HEK293T (cell line): ENCODE measurements around the gene PHKG2.

Source experiments
- CTCF ChIA-PET: fragments of 350-600 bp; formaldehyde crosslinking; extraction: SDS; loops from one replicate; lab custom pipeline; 2021; ENCODE audit warnings: antibody characterized with exemption, inconsistent platforms; lab: Yijun Ruan, JAX
- POLR2A ChIA-PET: fragments of 350-600 bp; formaldehyde crosslinking; extraction: SDS; loops from one replicate; lab custom pipeline; 2020; ENCODE audit warnings: antibody characterized with exemption, inconsistent platforms; lab: Yijun Ruan, JAX
- DNase-seq: peaks from one replicate; pipeline ENCODE4 v3.0.0; 2012; ENCODE audit warnings: mixed read lengths; ENCODE audit errors: extremely low spot score
- ARNT ChIP-seq: fragments of 450-650 bp; IDR thresholded peaks from 2 replicates; pipeline ENCODE4 v1.6.1; 2017; ENCODE audit warnings: mild to moderate bottlenecking
- BHLHE40 ChIP-seq: fragments of 450-650 bp; IDR thresholded peaks from 2 replicates; pipeline ENCODE4 v1.6.1; 2016; ENCODE audit warnings: mild to moderate bottlenecking, moderate library complexity, borderline replicate concordance
- CTBP1 ChIP-seq: fragments of 450-650 bp; IDR thresholded peaks from 2 replicates; pipeline ENCODE4 v1.6.1; 2016; ENCODE audit warnings: borderline replicate concordance
- ELF4 ChIP-seq: fragments of 450-650 bp; IDR thresholded peaks from 2 replicates; pipeline ENCODE4 v1.6.1; 2017; ENCODE audit warnings: antibody characterized with exemption
- FOXA1 ChIP-seq: fragments of 450-650 bp; IDR thresholded peaks from 2 replicates; pipeline ENCODE4 v1.6.1; 2016; ENCODE audit warnings: mild to moderate bottlenecking
- FOXK2 ChIP-seq: fragments of 450-650 bp; IDR thresholded peaks from 2 replicates; pipeline ENCODE4 v1.6.1; 2016; ENCODE audit warnings: mild to moderate bottlenecking
- FOXM1 ChIP-seq: fragments of 450-650 bp; IDR thresholded peaks from 2 replicates; pipeline ENCODE4 v1.6.1; 2017; ENCODE audit warnings: mild to moderate bottlenecking, borderline replicate concordance
- HDGF ChIP-seq: fragments of 450-650 bp; IDR thresholded peaks from 2 replicates; pipeline ENCODE4 v1.6.1; 2017; ENCODE audit warnings: antibody characterized with exemption, borderline replicate concordance
- L3MBTL2 ChIP-seq: fragments of 450-650 bp; conservative IDR thresholded peaks from 2 replicates; pipeline ENCODE4 v1.6.1; 2016; ENCODE audit warnings: mild to moderate bottlenecking
- LEF1 ChIP-seq: fragments of 450-650 bp; IDR thresholded peaks from 2 replicates; pipeline ENCODE4 v1.6.1; 2017; ENCODE audit warnings: mild to moderate bottlenecking, borderline replicate concordance
- NFRKB ChIP-seq: fragments of 450-650 bp; IDR thresholded peaks from 2 replicates; pipeline ENCODE4 v1.6.1; 2016; ENCODE audit warnings: mild to moderate bottlenecking, moderate library complexity
- SP1 ChIP-seq: fragments of 450-650 bp; IDR thresholded peaks from 2 replicates; pipeline ENCODE4 v1.6.1; 2017
- SUZ12 ChIP-seq: fragments of 450-650 bp; IDR thresholded peaks from 2 replicates; pipeline ENCODE4 v1.6.1; 2016; ENCODE audit warnings: mild to moderate bottlenecking
- TARDBP ChIP-seq: fragments of 450-650 bp; IDR thresholded peaks from 2 replicates; pipeline ENCODE4 v1.6.1; 2016
- ZNF384 ChIP-seq: fragments of 450-650 bp; IDR thresholded peaks from 2 replicates; pipeline ENCODE4 v1.6.1; 2016
- TF ChIP-seq, protein P1 (sequence below): fragments of 450-650 bp; IDR thresholded peaks from 2 replicates; pipeline ENCODE4 v1.6.1; 2016

The PHKG2 gene

DNA sequence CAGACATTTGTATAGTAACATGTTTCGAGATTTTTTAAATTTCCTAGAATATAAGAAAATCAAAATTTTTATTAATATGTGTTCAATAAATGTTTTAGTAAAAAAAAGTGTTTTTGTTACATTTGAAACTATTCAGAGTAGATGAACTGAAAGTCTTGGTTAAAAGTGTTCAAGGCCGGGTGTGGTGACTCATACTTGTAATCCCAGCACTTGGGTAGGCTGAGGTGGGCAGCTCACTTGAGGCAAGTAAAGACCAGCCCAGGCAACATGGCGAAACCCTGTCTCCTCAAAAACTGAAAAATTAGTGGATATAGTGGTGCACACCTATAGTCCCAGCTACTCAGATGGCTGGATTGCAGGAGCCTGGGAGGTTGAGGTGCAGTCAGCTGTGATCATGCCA, 16.8 kb upstream of the PHKG2 start:
- ChIA-PET POLR2A (interaction anchor here (7.5 kb wide), 1 partner anchor 16 kb away, joined by 43 read pairs; the partner anchor contains the start of gene PHKG2), CTCF (no interaction called here)
- TF ChIP-seq L3MBTL2 (no peak), BHLHE40 (no peak), ZNF384 (no peak), FOXM1 (no peak), ARNT (no peak), NFRKB (no peak), TARDBP (no peak), SUZ12 (no peak), FOXK2 (no peak), LEF1 (no peak), HDGF (no peak)
- no peak for DNase-seq

DNA sequence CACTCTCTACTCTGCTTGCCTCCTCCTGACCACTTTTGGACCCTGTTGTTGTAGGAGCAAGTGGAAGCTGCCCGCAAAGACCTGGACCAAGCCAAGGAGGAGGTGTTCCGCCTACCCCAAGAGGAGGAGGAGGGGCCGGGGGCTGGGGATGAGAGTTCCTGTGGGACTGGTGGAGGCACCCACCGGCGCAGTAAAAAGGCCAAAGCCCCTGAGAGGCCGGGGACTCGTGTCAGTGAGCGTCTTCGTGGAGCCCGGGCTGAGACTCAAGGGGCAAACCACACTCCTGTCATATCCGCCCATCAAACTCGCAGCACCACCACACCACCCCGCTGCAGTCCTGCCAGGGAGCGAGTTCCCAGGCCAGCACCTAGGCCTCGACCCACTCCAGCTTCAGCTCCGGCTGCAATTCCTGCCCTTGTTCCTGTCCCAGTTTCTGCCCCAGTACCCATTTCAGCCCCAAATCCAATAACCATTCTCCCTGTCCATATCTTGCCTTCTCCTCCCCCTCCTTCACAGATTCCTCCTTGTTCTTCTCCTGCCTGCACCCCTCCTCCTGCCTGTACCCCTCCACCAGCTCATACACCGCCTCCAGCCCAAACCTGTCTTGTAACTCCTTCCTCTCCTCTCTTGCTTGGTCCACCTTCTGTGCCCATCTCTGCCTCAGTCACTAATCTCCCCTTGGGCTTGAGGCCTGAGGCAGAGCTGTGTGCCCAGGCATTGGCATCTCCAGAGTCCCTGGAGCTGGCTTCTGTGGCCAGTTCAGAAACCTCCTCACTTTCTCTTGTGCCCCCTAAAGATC, 11.0 kb upstream of the PHKG2 start:
- no peak for TF ChIP-seq L3MBTL2
- no peak for TF ChIP-seq FOXA1
- no peak for TF ChIP-seq LEF1
- no peak for DNase-seq
- CTCF ChIA-PET: no interaction called here
- POLR2A ChIA-PET: interaction anchor here (1.0 to 3.5 kb wide), 4 partner anchors 9 to 26 kb away, joined by 3 to 26 read pairs (median 6); partner anchors contain the start of gene PHKG2

DNA sequence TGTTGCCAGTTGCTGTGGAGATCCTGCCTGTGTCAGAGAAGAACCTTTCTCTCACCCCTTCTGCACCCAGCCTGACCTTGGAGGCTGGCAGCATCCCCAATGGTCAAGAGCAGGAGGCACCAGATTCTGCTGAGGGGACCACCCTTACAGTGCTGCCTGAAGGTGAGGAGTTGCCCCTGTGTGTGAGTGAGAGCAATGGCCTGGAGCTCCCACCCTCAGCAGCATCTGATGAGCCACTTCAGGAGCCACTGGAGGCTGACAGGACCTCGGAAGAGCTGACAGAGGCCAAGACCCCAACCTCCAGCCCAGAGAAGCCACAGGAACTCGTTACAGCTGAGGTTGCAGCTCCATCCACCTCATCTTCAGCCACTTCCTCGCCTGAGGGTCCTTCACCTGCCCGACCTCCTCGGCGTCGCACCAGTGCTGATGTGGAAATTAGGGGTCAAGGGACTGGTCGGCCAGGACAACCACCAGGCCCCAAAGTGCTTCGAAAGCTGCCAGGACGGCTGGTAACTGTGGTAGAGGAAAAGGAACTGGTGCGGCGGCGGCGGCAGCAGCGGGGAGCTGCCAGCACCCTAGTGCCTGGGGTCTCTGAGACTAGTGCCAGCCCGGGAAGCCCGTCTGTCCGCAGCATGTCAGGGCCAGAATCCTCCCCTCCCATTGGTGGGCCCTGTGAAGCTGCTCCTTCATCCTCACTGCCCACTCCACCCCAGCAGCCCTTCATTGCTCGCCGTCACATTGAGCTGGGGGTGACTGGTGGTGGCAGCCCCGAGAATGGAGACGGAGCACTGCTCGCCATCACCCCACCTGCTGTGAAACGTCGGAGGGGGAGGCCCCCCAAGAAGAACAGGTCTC, 10.2 kb upstream of the PHKG2 start:
- no peak for DNase-seq
- POLR2A ChIA-PET: interaction anchor here (0.9 to 3.5 kb wide), 4 partner anchors 9 to 14 kb away, joined by 3 to 26 read pairs (median 4); partner anchors contain the start of gene PHKG2
- no peak for TF ChIP-seq TARDBP
- TF ChIP-seq CTBP1: no peak
- no peak for TF ChIP-seq BHLHE40
- TF ChIP-seq L3MBTL2: no peak
- no peak for TF ChIP-seq FOXM1
- TF ChIP-seq ZNF384: no peak
- TF ChIP-seq SUZ12: no peak
- no peak for TF ChIP-seq FOXK2
- no peak for TF ChIP-seq ARNT
- TF ChIP-seq NFRKB: no peak
- TF ChIP-seq LEF1: no peak
- CTCF ChIA-PET: no interaction called here

DNA sequence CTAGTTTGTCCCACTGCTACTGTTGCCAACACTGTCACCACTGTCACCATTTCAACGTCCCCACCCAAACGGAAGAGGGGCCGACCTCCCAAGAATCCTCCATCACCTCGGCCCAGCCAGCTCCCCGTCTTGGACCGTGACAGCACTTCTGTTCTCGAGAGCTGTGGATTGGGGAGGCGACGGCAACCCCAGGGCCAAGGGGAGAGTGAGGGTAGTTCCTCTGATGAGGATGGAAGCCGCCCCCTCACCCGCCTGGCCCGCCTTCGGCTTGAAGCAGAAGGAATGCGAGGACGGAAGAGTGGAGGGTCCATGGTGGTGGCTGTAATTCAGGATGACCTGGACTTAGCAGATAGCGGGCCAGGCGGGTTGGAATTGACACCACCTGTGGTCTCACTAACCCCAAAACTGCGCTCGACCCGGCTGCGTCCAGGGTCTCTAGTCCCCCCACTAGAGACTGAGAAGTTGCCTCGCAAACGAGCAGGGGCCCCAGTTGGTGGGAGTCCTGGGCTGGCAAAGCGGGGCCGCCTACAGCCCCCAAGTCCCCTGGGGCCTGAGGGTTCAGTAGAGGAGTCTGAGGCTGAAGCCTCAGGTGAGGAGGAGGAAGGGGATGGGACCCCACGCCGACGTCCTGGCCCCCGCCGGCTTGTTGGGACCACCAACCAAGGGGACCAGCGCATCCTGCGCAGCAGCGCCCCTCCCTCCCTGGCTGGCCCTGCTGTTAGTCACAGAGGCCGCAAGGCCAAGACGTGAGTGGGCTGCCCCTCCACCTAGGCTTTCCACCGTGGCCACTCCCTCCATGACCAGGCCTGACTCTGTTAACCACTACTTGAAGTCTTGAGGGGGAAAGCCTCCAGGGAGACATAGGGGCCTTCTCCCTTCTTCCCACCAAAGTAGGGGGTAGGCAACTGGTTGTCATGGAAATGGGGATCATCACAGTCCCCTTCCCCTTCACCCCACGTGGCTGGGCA, 9.0 kb upstream of the PHKG2 start:
- POLR2A ChIA-PET: interaction anchor here (0.9 to 3.5 kb wide), 2 partner anchors 8 to 10 kb away, joined by 3 to 26 read pairs; partner anchors contain the start of gene PHKG2
- DNase-seq: no peak
- CTCF ChIA-PET: no interaction called here
- TF ChIP-seq L3MBTL2: no peak
- no peak for TF ChIP-seq ZNF384
- TF ChIP-seq SUZ12: no peak
- TF ChIP-seq FOXA1: no peak
- TF ChIP-seq NFRKB: no peak
- TF ChIP-seq FOXM1: no peak
- TF ChIP-seq, protein P1, sequence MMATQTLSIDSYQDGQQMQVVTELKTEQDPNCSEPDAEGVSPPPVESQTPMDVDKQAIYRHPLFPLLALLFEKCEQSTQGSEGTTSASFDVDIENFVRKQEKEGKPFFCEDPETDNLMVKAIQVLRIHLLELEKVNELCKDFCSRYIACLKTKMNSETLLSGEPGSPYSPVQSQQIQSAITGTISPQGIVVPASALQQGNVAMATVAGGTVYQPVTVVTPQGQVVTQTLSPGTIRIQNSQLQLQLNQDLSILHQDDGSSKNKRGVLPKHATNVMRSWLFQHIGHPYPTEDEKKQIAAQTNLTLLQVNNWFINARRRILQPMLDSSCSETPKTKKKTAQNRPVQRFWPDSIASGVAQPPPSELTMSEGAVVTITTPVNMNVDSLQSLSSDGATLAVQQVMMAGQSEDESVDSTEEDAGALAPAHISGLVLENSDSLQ: no peak
- no peak for TF ChIP-seq TARDBP
- no peak for TF ChIP-seq ARNT
- TF ChIP-seq FOXK2: no peak
- TF ChIP-seq BHLHE40: no peak
- TF ChIP-seq CTBP1: no peak
- no peak for TF ChIP-seq ELF4
- no peak for TF ChIP-seq LEF1
- TF ChIP-seq SP1: no peak

DNA sequence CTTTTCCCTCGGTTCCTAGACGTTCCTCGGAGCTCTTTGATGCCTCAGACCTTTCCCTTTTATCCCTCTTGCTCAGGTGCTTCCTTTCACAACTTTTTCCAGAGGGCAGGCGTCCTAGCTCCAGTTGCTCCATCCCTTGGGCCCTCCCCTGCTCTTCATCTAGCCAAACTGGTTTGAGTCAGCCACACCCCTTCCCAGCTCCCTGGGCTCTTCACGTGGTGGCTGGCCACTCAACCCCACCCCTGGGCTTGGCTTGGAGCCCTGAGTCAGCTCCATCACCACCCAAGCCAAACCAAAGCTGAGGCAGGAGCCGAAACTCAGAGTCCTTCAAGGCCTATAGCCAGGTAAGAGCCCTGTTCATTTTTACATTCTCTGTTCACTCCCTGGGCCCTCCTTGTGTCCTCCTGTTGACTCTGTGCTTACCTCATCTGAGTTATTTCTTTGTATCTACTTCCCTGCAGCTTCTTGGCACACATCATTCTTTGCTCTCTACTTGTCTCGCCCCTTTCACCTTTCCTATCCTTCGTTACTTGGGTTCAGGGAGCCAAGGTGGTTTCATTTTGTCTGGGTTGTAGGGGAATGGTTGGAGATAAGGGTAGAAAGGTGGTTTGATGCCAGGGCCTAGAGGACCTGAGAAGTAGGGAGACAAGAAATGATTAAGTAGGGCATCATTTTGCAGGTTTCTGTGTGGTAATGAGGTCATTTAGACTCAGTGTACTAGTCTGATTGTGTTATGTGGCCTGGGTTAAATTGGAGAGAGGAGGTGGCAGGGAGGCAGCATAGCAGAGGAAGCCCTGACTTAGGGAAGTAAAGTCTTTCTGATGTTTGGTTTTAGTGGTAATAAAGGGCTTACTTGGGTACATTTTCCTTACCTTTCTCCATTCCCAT, 7.6 kb upstream of the PHKG2 start:
- ChIA-PET POLR2A (no interaction called here), CTCF (interaction anchor here (0.8 kb wide), 1 partner anchor 19 kb away, joined by 3 read pairs; no protein-coding TSS in a partner anchor)
- DNase-seq: no peak
- TF ChIP-seq BHLHE40 (no peak), CTBP1 (no peak), FOXM1 (no peak), ARNT (no peak), ZNF384 (no peak), FOXA1 (no peak), SUZ12 (no peak), L3MBTL2 (no peak), LEF1 (no peak), FOXK2 (no peak), NFRKB (no peak)
